NT2/D1 (cell line): ENCODE measurements around the gene FOCAD.

Source experiments
- YY1 ChIP-seq: IDR thresholded peaks from 2 replicates; pipeline ENCODE4 v1.6.1; 2011; ENCODE audit not compliant: insufficient read length, insufficient read depth
- ZNF274 ChIP-seq: IDR thresholded peaks from 2 replicates; pipeline ENCODE4 v1.6.1; 2011; ENCODE audit warnings: mild to moderate bottlenecking, low read depth, low read length

DNA sequence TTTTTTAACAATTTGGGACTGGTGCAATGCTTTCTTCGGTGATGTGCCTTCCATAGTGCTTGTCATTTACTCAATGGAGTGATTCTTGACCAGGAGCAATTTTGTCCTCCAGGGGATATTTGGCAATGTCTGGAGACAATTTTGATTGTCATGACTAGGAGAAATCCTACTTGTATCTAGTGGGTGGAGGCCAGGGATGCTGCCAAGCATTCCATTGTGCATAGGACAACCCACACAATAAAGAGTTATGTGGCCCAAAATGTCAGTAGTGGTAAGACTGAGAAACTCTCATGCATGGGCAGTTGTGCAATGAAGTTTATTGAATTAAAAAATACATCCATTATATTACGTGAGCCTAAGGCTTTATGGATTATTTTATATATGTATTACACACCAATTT, 70.5 kb downstream of the FOCAD start:
- TF ChIP-seq YY1 (no peak), ZNF274 (no peak)
